ENCODE measurements around the gene PEX26. TPM values are rescaled to one million over a fixed set of nuclear protein-coding genes. Genes with fewer than 3 reads are reported as not detected.

Gene PEX26
- total RNA-seq, 2 experiments from 2014 or later, result 19.6 to 20.8 TPM

GRCh38 chr22:18065256-18065655, 12.5 kb upstream of the PEX26 start:
- H3K36me3 ChIP-seq (ENCODE audit: insufficient read depth, low read length), result no peaks in the 10 kb centered on the region
- H3K9me3 Mint-ChIP-seq, result no peaks in the 10 kb centered on the region
- no peak for TF ChIP-seq CTCF (IDR thresholded peaks at IDR 0.05)
- CTCF ChIA-PET, result no interaction called here
- ATAC-seq (ENCODE audit: poor library complexity) (no peak), DNase-seq (no peak)
- peaks cover 55% of the 10 kb centered on the region for H3K27me3 Mint-ChIP-seq
- H3K4me1 Mint-ChIP-seq (ENCODE audit: low read depth), result no peaks in the 10 kb centered on the region
- H3K4me3 ChIP-seq (ENCODE audit: low read length), result no peak overlapping the region
- no peaks in the 10 kb centered on the region for H3K36me3 Mint-ChIP-seq (ENCODE audit: low read depth)
- no peak overlapping the region for H3K4me3 Mint-ChIP-seq
- no peaks in the 10 kb centered on the region for H3K4me1 ChIP-seq (ENCODE audit: insufficient read depth, low read length)
- H3K27ac Mint-ChIP-seq, result no peak overlapping the region
- H3K9me3 ChIP-seq (ENCODE audit: control insufficient read depth in 1 of 2, insufficient read depth in 1 of 2, low read length in 2 of 2), result no peaks in the 10 kb centered on the region
- no peak overlapping the region for H3K27ac ChIP-seq (ENCODE audit: low read depth in 1 of 2, low read length in 2 of 2)
- POLR2A ChIA-PET, result no interaction called here
- intact Hi-C loops (cut with DNase I, micrococcal nuclease), result no loop called here
- peaks cover 20 to 27% of the 10 kb centered on the region in 2 experiments for H3K27me3 ChIP-seq (ENCODE audit: control insufficient read depth in 1 of 2, insufficient read depth in 2 of 2, low read length in 2 of 2)

- intact Hi-C loops (cut with DNase I, micrococcal nuclease), result no loop called here
These were observed 11.5 kb upstream of the PEX26 start for GRCh38 chr22:18066181-18066859.

GRCh38 chr22:18067121-18067520, 10.7 kb upstream of the PEX26 start:
- intact Hi-C loops (cut with DNase I, micrococcal nuclease), result no loop called here
- ChIA-PET CTCF (no interaction called here), POLR2A (no interaction called here)
- ATAC-seq (ENCODE audit: poor library complexity), result no peak
- peaks cover 49% of the 10 kb centered on the region for H3K27me3 Mint-ChIP-seq
- Histone ChIP-seq H3K4me1 (ENCODE audit: insufficient read depth, low read length) (no peaks in the 10 kb centered on the region), H3K4me3 (ENCODE audit: low read length) (no peak overlapping the region), H3K9me3 (ENCODE audit: control insufficient read depth in 1 of 2, insufficient read depth in 1 of 2, low read length in 2 of 2) (no peaks in the 10 kb centered on the region), H3K27ac (ENCODE audit: low read depth in 1 of 2, low read length in 2 of 2) (no peak overlapping the region), H3K27me3 (ENCODE audit: control insufficient read depth in 1 of 2, insufficient read depth in 2 of 2, low read length in 2 of 2) (peaks cover 20 to 27% of the 10 kb centered on the region in 2 experiments), H3K36me3 (ENCODE audit: insufficient read depth, low read length) (no peaks in the 10 kb centered on the region)
- DNase-seq, result no peak
- no peak overlapping the region for H3K27ac Mint-ChIP-seq
- H3K4me3 Mint-ChIP-seq, result no peak overlapping the region
- no peak for TF ChIP-seq CTCF (IDR thresholded peaks at IDR 0.05)
- H3K9me3 Mint-ChIP-seq, result no peaks in the 10 kb centered on the region
- no peaks in the 10 kb centered on the region for H3K4me1 Mint-ChIP-seq (ENCODE audit: low read depth)
- H3K36me3 Mint-ChIP-seq (ENCODE audit: low read depth), result no peaks in the 10 kb centered on the region

More at GRCh38 chr22:18066181-18066859, 11.5 kb upstream of the PEX26 start:
- ChIA-PET CTCF (no interaction called here), POLR2A (no interaction called here)
- Mint-ChIP-seq H3K4me3 (no peak overlapping the region), H3K9me3 (no peaks in the 10 kb centered on the region), H3K27me3 (peaks cover 50% of the 10 kb centered on the region), H3K27ac (no peak overlapping the region), H3K36me3 (ENCODE audit: low read depth) (no peaks in the 10 kb centered on the region), H3K4me1 (ENCODE audit: low read depth) (no peaks in the 10 kb centered on the region)
- H3K36me3 ChIP-seq (ENCODE audit: insufficient read depth, low read length), result no peaks in the 10 kb centered on the region
- DNase-seq, result no peak
- H3K4me1 ChIP-seq (ENCODE audit: insufficient read depth, low read length), result no peaks in the 10 kb centered on the region
- no peak overlapping the region for H3K4me3 ChIP-seq (ENCODE audit: low read length)
- ATAC-seq (ENCODE audit: poor library complexity), result no peak
- peaks cover 20 to 27% of the 10 kb centered on the region in 2 experiments for H3K27me3 ChIP-seq (ENCODE audit: control insufficient read depth in 1 of 2, insufficient read depth in 2 of 2, low read length in 2 of 2)
- TF ChIP-seq CTCF (IDR thresholded peaks at IDR 0.05), result no peak
- no peaks in the 10 kb centered on the region for H3K9me3 ChIP-seq (ENCODE audit: control insufficient read depth in 1 of 2, insufficient read depth in 1 of 2, low read length in 2 of 2)
- H3K27ac ChIP-seq (ENCODE audit: low read depth in 1 of 2, low read length in 2 of 2), result no peak overlapping the region
